Osteoblast (primary cell): Measurements from ENCODE around the gene LAD1. TPM values are rescaled to one million over a fixed set of nuclear protein-coding genes. Genes with fewer than 3 reads are reported as not detected.

ENCODE experiments used
- DNase-seq: peaks from one replicate; pipeline ENCODE4 v3.0.0; 2011; ENCODE audit warnings: low spot score, mixed read lengths; ENCODE audit not compliant: insufficient read length; ENCODE audit errors: missing footprints
- H2AFZ ChIP-seq: 2 replicates; pipeline ENCODE4 v1.6.0; 2011; ENCODE audit warnings: mild to moderate bottlenecking, low read length
- H3K27ac ChIP-seq: 2 replicates; pipeline ENCODE4 v1.5.1; 2011; ENCODE audit warnings: mild to moderate bottlenecking, low read depth, low read length, moderate library complexity
- H3K27me3 ChIP-seq: 2 replicates; pipeline ENCODE4 v1.6.0; 2012; ENCODE audit warnings: mild to moderate bottlenecking, control low read depth, inconsistent platforms, low read length, moderate library complexity; ENCODE audit not compliant: insufficient read depth
- H3K36me3 ChIP-seq: 2 replicates; pipeline ENCODE4 v1.5.1; 2011; ENCODE audit warnings: mild to moderate bottlenecking, low read length, control low read depth, moderate library complexity; ENCODE audit not compliant: insufficient read depth
- H3K4me1 ChIP-seq: 2 replicates; pipeline ENCODE4 v1.5.1; 2011; ENCODE audit warnings: mild to moderate bottlenecking, low read length, control low read depth, moderate library complexity; ENCODE audit not compliant: insufficient read depth
- H3K4me2 ChIP-seq: 2 replicates; pipeline ENCODE4 v1.6.0; 2011; ENCODE audit warnings: mild to moderate bottlenecking, low read length; ENCODE audit not compliant: insufficient read depth
- H3K4me3 ChIP-seq: fragments of 200-600 bp; sonication (generic); 3 replicates; pipeline ENCODE4 v1.5.1; 2012; ENCODE audit warnings: mild to moderate bottlenecking, low read length, inconsistent platforms; ENCODE audit not compliant: insufficient read depth
- H3K79me2 ChIP-seq: 2 replicates; pipeline ENCODE4 v1.6.0; 2012; ENCODE audit warnings: mild to moderate bottlenecking, low read length, control low read depth, inconsistent platforms; ENCODE audit not compliant: insufficient read depth
- H3K9me3 ChIP-seq: 2 replicates; pipeline ENCODE4 v1.5.1; 2011; ENCODE audit warnings: low read depth, low read length, control low read depth
- H4K20me1 ChIP-seq: 2 replicates; pipeline ENCODE4 v1.6.0; 2012; ENCODE audit warnings: mild to moderate bottlenecking, low read length, control low read depth; ENCODE audit not compliant: insufficient read depth
- total RNA-seq: library from RNA; depleted of rRNA; stranded (reverse); fragments of >200 nt; gene quantifications from 2 replicates; pipeline ENCODE4 v1.2.3, GENCODE V29; 2012
- TF ChIP-seq, protein P1 (sequence below): IDR thresholded peaks from 2 replicates; pipeline ENCODE4 v1.5.1; 2011; ENCODE audit warnings: mild to moderate bottlenecking, low read depth, low read length, moderate library complexity; ENCODE audit errors: extremely low read depth

The LAD1 gene, protein sequence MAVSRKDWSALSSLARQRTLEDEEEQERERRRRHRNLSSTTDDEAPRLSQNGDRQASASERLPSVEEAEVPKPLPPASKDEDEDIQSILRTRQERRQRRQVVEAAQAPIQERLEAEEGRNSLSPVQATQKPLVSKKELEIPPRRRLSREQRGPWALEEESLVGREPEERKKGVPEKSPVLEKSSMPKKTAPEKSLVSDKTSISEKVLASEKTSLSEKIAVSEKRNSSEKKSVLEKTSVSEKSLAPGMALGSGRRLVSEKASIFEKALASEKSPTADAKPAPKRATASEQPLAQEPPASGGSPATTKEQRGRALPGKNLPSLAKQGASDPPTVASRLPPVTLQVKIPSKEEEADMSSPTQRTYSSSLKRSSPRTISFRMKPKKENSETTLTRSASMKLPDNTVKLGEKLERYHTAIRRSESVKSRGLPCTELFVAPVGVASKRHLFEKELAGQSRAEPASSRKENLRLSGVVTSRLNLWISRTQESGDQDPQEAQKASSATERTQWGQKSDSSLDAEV
- not detected in 2 replicates for total RNA-seq

DNA sequence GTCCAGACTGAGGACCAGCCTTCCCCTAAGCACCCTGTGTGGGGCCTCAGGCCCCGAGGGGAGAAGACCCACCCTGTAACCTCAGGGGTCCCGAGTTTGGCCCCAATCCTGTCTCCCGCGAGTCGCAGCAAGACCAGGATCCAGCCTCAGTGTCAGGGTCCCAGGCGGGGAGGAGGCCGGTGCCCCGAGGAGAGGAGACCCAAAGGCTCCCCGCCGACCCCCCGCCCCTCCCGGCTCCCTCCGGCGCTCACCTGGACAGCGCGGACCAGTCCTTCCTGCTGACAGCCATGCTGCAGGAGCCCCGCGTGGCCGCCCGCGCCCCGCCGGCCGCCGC, at the start of gene LAD1:
Gene LAD1, minus strand, starts transcription at position 307 of the 334 bp plus-strand sequence. Its CDS starts 18 bp downstream, at position 289.
- no peaks in the 10 kb centered on the region for H3K79me2 ChIP-seq
- no peak within 1 kb of the TSS for H3K27ac ChIP-seq
- H3K4me3 ChIP-seq: peak within 1 kb of the TSS; percentile 19
- DNase-seq: no peak
- H3K36me3 ChIP-seq: no peaks in the 10 kb centered on the region
- H2AFZ ChIP-seq: no peak within 1 kb of the TSS
- TF ChIP-seq, protein P1, sequence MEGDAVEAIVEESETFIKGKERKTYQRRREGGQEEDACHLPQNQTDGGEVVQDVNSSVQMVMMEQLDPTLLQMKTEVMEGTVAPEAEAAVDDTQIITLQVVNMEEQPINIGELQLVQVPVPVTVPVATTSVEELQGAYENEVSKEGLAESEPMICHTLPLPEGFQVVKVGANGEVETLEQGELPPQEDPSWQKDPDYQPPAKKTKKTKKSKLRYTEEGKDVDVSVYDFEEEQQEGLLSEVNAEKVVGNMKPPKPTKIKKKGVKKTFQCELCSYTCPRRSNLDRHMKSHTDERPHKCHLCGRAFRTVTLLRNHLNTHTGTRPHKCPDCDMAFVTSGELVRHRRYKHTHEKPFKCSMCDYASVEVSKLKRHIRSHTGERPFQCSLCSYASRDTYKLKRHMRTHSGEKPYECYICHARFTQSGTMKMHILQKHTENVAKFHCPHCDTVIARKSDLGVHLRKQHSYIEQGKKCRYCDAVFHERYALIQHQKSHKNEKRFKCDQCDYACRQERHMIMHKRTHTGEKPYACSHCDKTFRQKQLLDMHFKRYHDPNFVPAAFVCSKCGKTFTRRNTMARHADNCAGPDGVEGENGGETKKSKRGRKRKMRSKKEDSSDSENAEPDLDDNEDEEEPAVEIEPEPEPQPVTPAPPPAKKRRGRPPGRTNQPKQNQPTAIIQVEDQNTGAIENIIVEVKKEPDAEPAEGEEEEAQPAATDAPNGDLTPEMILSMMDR: no peak
- no peaks in the 10 kb centered on the region for H3K9me3 ChIP-seq
- H3K4me1 ChIP-seq: no peaks in the 10 kb centered on the region
- no peaks in the 10 kb centered on the region for H4K20me1 ChIP-seq
- peak within 1 kb of the TSS; percentile 13 for H3K4me2 ChIP-seq
- H3K27me3 ChIP-seq: peaks cover 72% of the 10 kb centered on the region

DNA sequence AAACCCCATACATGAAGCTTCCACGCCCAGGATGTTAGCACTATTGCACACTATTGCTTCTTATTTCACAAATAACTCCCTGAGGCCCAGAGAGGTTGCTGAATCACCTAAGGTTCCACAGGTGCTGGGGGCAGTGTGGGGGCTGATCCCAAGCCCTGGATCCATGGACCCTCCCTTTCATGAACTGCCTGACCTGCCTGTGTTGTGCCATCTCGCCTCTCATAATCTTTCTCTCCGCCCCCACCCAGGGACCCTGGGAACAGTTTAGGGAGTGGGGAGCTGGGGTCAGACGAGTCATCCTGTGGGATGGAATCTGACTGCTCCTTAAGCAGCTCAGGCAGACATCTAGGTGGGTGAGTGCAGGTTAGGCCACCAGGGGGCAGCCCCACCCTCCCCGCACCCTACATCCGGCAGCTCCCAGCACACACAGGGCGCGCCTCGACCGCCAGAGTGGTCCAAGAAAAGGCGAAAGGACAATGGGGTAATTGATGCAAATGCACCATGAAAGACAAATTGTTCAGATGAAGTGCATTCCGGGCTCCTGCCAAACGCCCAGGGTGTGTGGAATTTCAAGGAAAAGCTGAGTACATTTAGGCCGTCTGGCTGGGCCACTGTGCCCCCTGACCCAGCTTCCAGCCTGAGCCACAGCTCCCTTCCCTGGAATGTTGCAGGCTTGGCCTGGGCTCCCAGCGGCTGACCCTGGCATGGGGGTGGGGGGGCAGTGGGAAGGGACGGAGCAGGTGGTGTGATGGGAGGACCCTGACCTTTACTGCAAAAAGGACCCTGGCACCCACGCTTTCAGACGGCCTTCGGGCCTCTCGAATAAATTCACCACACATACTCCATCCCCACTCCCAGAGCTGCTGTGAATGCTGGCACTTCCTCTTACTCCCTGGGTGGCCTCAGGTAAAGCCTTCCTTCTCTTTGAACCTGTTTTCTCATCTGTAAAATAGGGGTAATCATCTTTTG, 49.1 kb upstream of the LAD1 start:
- H3K4me3 ChIP-seq: no peak overlapping the region
- TF ChIP-seq, protein P1: peak; percentile 80
- peak; percentile 95 for DNase-seq
- H4K20me1 ChIP-seq: no peaks in the 10 kb centered on the region
- H3K4me2 ChIP-seq: no peak overlapping the region
- peaks cover 24% of the 10 kb centered on the region for H3K4me1 ChIP-seq
- no peaks in the 10 kb centered on the region for H3K27me3 ChIP-seq
- no peaks in the 10 kb centered on the region for H3K36me3 ChIP-seq
- H3K27ac ChIP-seq: peak overlapping the region; percentile 20
- H3K9me3 ChIP-seq: no peaks in the 10 kb centered on the region
- H2AFZ ChIP-seq: peak overlapping the region; percentile 33
- H3K79me2 ChIP-seq: no peaks in the 10 kb centered on the region

DNA sequence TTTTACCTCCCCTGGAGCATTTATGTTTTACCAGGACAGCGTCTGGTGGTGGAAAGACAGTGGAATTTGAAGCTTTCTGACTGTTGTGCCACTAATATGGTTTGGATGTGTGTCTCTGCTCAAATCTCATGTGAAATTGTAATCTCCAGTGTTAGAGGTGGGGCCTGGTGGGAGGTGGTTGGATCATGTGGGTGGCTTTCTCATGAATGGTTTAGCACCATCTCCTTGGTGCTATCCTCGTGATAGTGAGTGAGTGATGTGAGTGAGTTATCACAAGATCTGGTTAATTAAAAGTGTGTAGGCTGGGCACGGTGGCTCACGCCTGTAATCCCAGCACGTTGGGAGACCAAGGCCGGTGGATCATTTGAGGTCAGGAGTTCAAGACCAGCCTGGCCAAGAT, 46.2 kb upstream of the LAD1 start:
- H3K9me3 ChIP-seq: peaks cover 2% of the 10 kb centered on the region
- H4K20me1 ChIP-seq: no peaks in the 10 kb centered on the region
- DNase-seq: no peak
- no peaks in the 10 kb centered on the region for H3K27me3 ChIP-seq
- no peak overlapping the region for H3K27ac ChIP-seq
- peaks cover 9% of the 10 kb centered on the region for H3K4me1 ChIP-seq
- H3K4me2 ChIP-seq: no peak overlapping the region
- no peak overlapping the region for H2AFZ ChIP-seq
- TF ChIP-seq, protein P1: no peak
- H3K36me3 ChIP-seq: no peaks in the 10 kb centered on the region
- H3K4me3 ChIP-seq: no peak overlapping the region
- H3K79me2 ChIP-seq: no peaks in the 10 kb centered on the region
